HG03135 (cell line): ENCODE data around the gene CMPK2.
"Not testable (repeated sequence)": the region's sequence is repeated elsewhere in the genome, so short reads cannot be mapped to it uniquely, and the experiment has no call there.

ENCODE experiments used
- ATAC-seq: cut with Tn5 transposase; IDR thresholded peaks from one replicate; pipeline ENCODE4 v1.9.1; 2021; ENCODE audit warnings: mild to moderate bottlenecking, moderate library complexity; ENCODE audit not compliant: unreplicated experiment

Gene CMPK2, protein sequence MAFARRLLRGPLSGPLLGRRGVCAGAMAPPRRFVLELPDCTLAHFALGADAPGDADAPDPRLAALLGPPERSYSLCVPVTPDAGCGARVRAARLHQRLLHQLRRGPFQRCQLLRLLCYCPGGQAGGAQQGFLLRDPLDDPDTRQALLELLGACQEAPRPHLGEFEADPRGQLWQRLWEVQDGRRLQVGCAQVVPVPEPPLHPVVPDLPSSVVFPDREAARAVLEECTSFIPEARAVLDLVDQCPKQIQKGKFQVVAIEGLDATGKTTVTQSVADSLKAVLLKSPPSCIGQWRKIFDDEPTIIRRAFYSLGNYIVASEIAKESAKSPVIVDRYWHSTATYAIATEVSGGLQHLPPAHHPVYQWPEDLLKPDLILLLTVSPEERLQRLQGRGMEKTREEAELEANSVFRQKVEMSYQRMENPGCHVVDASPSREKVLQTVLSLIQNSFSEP

DNA sequence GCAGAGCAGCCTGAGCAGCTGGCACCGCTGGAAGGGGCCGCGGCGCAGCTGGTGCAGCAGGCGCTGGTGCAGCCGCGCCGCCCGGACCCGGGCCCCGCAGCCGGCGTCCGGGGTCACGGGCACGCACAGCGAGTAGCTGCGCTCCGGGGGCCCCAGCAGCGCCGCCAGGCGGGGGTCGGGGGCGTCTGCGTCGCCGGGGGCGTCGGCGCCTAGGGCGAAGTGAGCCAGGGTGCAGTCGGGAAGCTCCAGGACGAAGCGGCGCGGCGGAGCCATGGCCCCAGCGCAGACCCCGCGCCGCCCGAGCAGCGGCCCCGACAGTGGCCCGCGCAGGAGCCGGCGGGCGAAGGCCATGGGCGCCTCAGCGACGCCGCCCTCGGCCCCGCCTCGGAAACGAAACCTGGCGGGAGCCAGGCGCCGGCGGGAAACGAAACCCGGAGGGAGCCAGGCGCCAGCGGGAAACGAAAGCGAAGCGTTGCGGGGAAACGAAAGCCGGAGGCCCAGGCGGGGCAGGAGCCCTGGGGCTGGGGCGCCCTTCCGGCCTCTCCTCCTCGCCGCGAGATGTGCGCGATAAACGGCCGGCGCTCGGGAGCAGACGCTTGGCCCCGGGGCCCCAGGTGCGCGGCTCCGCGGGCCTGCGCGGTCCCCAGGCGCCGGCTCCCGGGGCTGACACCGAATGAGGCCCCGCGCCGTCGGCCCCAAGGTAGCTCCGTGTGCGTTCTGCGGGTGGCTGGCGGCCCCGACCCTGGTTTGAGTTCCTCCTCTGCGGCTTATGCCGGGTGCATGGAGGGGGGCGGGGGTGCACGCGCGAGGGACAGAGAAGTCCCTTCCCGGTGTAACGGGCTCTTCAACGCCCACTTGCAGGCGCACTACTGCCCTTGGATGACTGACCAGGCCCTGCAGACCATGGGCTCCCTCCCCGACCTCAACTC, at the start of gene CMPK2:
Gene CMPK2, minus strand, starts transcription at position 562 of the 929 bp plus-strand sequence. Its CDS starts 211 bp downstream, at position 351.
- peak; percentile 84 for ATAC-seq

DNA sequence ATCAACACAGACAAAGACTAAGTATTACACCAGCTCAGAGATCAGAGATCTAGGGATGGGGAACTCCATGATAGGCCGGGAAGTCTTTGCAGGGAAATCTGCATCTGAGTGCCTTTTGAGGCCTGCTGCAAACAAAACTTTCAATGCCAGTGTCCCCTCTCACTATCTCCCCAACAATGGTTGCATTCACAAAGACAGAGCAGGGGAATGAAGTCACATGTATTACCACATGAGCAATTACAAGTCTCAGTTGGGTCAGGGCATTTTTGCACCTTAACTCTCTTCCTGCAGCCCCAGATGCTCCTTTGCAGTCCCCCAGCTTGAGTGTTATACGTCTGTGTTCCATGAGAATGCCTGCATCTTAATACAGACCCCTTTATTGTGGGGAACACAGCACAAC, 49.7 kb upstream of the CMPK2 start:
- no peak for ATAC-seq

DNA sequence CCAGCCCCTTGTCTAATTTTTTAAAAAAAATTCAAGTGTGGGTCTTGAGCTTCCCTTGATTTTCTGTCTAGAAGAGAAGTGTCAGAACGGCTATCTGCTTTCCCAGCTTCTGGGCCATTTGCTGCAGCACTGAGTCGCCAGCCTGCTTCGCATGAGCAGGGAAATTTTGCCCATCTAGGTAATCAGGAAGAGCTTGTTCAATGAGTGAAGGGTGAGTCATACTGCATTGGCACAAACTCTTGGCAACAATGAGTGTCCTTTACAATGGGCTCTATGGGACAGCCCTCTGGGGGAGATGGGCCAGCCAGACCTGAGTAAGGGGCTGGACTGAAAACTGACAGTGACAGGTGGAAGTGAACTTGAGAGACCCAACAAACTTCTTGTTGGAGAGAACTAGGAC, 49.1 kb upstream of the CMPK2 start:
- ATAC-seq, result no peak

DNA sequence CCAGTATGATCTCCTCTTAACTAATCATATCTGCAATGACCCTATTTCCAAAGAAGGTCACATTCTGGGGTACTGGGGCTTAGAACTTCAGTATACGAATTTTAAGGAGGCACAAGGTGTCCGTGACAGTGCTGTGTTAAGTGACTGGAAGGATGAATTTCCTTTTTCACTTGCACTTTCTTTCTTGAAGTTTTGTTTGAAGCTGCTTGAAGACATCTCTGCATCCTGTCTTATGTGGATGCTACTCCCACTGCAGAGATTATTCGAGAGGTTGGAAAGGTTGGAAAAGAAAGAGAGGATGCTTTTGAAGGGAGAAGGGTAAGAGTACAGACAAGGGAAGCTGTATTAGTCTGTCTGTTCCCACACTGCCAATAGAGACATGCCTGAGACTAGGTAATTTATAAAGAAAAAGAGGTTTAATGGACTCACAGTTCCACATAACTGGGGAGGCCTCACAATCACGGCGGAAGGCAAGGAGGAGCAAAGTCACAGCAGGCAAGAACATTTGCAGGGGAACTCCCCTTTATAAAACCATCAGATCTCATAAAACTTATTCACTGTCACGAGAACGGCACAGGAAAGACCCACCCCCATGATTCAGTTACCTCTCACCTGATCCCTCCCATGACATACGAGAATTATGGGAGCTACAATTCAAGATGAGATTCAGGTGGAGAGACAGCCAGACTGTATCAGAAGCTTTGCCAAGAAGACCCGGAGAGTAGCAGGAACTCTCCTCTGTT, 47.9 kb upstream of the CMPK2 start:
- ATAC-seq, result no peak

DNA sequence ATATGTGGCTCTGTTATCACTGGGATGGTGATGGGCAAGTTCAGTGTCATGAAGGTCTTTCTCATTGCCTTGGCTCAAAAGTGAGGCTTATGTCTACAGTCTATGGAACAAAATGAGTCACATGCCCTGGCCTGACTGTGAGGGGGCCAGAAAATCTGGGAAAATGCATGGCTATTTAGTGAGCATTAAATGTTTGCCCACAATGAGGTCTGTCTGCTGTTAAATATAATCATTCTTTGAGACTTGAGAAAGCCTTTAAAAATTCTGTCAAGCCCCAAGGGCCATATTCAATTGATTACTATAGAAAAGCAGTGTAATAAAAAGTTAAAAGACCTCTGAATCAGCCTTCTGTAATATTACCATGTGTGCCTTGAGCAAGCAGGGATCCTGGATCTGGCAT, 46.0 kb upstream of the CMPK2 start:
- no peak for ATAC-seq

DNA sequence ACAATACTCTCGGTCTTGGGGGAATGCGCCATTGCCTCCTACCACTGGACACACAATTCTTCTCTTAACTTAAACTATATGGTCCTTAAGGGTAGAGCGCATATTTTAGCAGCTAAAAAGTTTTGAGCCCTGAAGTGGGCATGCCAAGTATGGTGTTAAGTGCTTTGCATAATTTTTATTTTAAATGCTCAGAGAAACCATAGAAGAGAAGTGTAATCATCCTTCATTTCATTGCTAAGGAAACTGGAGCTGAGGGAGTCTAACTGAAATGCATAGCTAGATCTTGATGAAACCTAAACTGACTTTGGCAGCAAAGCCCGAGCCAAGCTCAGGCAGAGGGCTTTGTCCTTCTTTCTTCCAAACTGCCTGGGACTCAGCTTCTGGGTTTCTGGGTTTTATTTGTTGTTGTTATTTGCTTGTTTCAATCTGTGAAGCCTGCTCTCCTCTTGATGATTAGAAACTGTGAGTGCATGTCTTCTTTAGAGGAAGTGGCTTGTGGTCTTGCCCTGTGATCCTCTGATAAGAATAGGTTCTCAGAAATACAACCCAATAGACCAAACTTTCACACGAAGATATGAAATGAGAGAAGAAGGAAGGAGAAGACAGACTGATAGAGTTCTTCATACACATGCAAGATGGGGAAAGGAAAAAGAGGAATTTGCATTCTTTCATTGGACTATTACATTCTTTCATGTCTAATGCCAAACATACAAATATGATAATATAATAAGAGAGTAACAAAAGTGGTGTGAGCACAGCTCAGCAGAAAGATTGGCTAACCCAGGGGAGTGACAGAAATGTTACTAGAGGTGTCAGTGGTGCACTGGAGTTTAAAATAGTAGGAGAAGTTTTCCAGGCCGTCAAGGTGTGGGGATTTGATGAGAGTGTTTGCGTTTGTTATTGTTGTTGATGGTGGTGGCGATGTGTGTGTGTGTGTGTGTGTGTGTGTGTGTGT, 44.0 kb upstream of the CMPK2 start:
- ATAC-seq, result peak; percentile 98

DNA sequence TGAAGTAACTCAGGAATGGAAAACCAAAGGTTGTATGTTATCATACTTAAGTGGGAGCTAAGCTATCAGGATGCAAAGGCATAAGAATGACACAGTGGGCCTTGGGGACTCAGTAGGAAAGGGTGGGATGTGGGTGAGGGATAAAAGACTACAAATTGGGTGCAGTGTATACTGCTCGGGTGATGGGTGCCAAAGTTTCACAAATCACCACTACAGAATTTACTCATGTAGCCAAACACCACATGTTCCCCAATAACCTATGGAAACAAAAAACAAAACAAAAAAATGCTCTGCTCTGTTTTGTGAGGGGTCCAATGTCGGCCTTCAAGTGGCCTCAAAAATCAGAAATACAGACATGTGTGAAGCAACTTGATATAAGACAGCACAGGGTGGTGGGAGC, 42.6 kb upstream of the CMPK2 start:
- no peak for ATAC-seq

DNA sequence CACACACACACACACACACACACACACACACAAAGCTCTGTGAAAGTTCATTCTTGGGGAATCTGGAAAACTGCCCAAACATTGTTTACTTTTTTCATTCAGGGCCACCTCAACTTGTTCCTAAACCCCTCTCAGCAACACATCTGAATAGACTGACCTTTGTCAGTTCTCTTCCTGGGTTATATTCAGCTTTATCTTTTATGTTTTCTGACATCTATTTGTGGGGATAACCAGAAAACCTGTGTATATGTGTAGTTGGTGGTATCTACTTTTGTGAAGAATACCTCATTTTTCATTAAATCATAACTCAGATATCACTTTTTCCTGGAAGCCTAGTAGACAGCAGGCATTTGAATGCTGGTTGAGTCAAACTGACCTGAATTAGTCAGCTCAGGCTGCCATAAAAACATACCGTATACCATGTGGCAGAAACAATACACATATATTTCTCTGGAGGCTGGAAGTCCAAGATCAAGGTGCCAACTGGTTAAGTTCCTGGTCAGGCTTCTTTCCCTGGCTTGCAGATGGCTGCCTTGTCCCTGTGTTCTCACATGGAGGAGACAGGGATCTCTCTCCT, 40.5 kb upstream of the CMPK2 start:
- ATAC-seq, result no peak

DNA sequence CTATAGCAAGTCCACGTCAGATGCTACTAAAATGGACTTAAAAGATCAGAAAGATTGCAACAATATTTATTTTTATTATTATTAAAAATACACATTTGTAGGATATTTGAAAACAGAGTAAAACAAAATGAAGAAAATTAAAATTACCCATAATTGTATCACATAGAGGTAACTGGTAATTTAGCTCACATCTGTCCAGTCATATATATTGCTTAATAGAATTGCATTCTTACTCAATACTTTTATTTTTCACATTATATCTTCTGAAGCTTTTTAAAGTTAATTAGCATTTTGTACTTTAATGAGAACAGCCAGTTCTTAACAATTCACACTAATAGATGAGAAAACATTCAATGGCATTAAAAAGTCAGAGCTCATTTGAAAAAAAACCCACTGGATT, 40.0 kb upstream of the CMPK2 start:
- ATAC-seq, result no peak

DNA sequence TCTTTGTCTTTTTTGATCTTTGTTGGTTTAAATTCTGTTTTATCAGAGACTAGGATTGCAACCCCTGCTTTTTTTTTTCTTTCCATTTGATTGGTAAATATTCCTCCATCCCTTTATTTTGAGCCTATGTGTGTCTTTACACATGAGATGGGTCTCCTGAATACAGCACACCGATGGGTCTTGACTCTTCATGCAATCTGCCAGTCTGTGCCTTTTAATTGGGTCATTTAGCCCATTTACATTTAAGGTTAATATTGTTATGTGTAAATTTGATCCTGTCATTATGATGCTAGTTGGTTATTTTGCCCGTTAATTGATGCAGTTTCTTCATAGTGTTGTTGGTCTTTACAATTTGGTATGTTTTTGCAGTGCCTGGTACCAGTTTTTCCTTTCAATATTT, 36.9 kb upstream of the CMPK2 start:
- not testable (repeated sequence) for ATAC-seq

DNA sequence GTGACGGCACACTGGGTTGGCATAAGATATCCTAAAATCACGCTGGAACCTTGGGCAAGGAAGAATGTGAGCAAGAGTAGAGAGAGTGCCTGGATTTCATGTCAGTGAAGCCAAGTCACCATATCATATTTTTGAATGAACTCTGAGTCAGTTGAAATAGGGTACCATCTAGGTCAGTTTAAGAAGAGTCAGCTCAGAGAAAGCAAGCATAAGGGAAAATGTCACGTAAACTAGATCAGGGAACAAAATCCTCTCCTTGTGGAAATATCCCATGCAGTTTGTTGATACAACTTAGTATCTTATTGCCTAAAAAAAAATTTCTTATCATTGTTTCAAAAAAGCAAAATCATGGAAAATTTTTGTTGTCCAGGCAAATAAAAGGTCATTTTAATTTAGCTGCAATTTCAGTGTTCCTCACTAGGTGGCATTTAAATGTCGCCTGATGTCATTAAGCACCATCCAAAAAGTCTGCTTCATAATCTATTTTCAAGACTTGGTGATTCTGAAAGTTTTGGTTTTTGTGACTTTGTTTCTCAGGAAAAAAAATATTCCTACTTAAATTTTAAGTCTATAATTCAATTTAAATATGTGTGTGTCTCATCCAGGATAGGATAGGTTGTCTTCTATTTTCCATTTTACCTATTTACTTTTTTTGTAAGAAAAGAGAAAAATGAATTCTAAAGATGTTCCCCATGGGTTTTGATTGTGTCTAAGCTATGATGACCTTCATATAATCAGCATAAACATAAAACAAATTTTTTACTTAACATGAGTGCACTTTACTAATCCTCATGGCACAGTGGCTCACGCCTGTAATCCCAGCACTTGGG, 31.4 kb upstream of the CMPK2 start:
- ATAC-seq, result no peak

DNA sequence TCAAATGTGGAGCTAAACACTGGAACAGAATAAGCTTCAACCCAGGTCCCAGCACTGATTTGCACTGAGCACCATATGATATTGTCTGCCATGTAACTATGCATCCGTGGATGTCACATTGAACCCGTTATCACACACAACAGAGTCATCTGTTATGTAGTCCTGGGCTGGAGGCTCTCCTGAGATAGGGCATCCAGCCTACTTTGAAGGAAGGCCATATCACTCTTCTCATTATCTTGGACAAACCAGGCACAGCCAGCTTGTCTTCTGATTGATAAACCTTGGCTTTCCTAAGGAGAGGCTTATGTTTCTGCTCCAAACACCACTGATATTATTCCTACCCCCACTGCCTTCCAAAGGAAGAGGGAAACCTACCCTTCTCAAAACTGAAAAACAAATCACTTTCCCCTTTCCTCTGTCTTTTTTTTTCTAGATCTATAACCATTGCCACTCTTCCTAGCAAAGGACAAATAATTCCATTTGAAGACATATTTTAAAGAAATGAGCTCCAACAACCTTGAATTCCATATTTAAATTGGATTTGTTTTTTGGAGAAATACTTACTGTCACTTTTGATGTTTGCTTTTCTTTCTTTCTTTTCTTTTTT, 28.3 kb upstream of the CMPK2 start:
- no peak for ATAC-seq

DNA sequence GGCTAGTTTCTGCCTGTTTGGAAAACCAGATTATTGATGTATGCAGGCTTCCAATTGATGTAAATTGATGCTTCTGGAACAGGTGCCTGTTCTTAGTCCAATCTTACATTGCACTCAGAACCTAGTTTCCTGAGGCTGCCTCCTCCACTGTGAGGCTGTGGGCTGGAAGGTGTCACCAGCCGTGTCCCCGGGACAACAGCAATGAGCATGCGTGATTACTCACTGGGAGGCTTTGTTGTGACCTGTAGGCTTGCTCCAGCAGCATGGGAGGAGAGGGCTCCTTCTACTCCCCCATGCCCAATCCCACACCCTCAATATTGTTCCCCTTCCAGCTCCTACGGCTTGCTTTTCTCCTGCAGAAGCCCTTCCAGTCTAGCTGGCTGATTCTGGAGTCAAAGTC, 23.0 kb upstream of the CMPK2 start:
- ATAC-seq, result no peak

DNA sequence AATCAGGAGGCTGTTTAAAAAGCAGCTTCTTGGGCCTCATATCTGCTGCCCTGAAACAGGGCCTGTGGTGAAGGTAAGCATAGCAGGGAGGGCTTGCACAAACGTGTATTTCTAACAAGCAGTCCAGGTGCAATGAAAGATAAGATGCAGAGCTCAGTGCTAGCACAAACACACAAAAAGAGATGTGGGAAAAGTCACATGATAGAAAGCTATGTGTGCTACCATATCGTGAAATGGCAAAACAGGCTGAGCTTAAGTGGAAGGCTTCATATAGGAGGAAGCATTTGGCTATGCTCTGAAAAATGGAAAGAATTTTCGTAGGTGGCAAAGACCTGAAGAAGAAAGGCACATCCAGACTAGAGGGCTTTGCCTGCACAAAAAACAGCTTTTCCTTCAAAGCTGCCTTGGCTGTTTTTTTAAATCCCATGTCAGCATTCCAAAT, 22.1 kb upstream of the CMPK2 start:
- no peak for ATAC-seq

DNA sequence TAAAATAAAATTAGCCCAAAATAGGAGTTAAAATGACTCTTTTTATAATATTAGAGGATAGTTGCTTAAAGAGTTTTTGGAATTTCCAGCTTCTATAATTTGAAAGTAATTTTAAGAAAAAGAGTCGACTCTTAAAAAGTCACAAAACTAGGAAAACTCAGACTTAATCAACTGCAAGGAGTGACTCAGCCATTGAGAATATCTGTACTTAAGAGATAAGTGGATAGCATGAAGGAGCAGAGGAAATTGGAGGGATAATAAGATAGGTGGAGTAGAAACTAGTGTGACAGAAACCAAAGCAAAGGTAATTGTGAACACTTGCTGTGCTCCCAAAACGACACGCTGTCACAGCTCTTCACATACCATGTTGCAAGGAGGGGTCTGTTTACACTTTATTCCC, 20.3 kb upstream of the CMPK2 start:
- no peak for ATAC-seq

DNA sequence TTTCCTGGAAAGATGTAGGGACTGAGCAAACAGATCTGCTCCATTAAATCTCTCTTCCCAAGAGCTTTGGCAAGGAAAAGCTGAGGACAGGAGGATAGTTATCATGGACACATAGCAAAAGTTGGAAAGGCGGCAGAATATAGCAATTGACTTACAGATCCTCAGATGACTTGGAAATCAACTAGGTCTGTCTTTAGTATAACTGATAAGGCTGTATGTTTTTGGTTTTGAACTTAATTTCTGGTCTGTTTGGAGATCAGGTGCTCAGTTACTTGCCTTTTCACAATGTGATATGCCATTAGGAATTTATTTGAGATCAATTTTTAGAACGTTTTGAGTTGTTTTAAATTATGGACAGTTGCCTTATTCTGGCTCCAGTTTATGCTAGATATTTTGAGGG, 19.8 kb upstream of the CMPK2 start:
- ATAC-seq, result no peak

DNA sequence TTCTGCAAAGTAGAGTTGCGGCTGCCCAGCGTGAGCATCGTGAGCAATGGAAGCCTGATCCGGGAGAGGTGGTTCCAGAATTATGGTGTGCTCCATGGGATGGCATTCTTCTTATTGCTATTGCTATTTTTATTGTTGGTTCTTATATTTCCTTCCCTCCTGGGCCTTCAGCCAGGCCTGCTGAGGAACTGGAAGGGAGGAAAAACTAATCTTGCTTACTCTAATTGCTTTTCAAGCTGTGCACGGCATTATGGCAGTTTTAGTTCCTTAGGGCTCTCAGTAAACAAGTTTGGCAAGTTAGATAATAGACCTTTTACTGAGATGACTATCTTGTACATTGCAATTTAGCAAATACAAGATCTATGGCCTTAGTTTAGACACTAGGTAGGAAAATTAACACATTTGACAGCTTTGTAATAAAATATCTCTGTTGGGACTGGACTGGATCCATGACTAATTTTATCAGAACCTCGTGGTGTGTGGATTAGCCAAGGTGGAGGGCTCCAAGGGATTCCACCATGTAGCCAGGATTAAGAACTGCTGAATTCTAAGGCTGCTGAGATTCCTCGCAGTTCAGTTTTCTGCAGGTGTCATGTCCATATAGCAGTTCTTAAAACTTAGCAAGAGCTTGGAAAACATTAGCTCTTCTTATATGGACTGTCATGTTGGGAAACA, 17.9 kb upstream of the CMPK2 start:
- no peak for ATAC-seq

DNA sequence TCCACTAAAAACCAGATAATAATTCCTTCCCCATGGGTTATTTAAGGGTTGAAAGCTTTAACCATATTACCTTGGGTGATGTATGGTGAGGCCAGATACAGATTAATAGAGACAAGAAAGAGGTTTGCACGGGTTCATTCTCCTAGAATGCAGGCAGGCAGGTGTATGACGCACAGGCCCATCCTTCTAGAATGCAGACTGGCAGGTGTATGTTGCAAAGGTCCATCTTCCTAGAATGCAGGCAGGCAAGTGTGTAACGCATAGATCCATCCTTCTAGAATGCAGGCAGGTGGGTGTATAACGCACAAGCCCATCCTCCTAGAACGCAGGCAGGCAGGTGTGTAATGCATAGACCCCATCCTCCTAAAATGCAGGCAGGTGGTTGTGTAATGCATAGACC, 15.8 kb upstream of the CMPK2 start:
- no peak for ATAC-seq
